IMR-90 (cell line): Measurements from ENCODE around the gene TMEM140. TPM values are rescaled to one million over a fixed set of nuclear protein-coding genes. Genes with fewer than 3 reads are reported as not detected.
A peak's percentile ranks its signal among the peaks of the same experiment; 100 is the strongest.

Source experiments
- ATAC-seq: fragments of 200-7000 bp; cut with Tn5 transposase; 2 replicates; pipeline ENCODE4 v1.9.1; 2020; ENCODE audit warnings: low read depth, mild to moderate bottlenecking, moderate library complexity
- BruUV-seq: library from RNA; stranded (reverse); fragments of 400-500 nt; replicated peaks from 2 replicates; lab custom pipeline; 2021; lab: Mats Ljungman, UMichigan
- CTCF ChIA-PET: fragments of 300-600 bp; formaldehyde crosslinking; extraction: SDS; loops from one replicate; lab custom pipeline; 2021; ENCODE audit warnings: antibody characterized with exemption; lab: Yijun Ruan, JAX
- POLR2A ChIA-PET: fragments of 300-600 bp; sonication (Branson Sonifier 250); formaldehyde crosslinking; loops from one replicate; lab custom pipeline; 2022; ENCODE audit warnings: antibody characterized with exemption; ENCODE audit not compliant: unreplicated experiment; lab: Charles Lee
- DNase-seq: peaks from one replicate; pipeline ENCODE4 v3.0.0; 2013
- H2AFZ ChIP-seq: replicated peaks from 2 replicates; pipeline ENCODE3; 2013; ENCODE audit warnings: low read length, mild to moderate bottlenecking; ENCODE audit not compliant: poor library complexity
- H2AK5ac ChIP-seq: 2 replicates; pipeline ENCODE4 v1.6.1; 2013; ENCODE audit warnings: low read depth, low read length, inconsistent platforms
- H2AK9ac ChIP-seq: replicated peaks from 2 replicates; pipeline ENCODE3; 2013; ENCODE audit warnings: mild to moderate bottlenecking, low read depth, low read length, moderate library complexity; ENCODE audit not compliant: poor library complexity
- H2BK120ac ChIP-seq: 2 replicates; pipeline ENCODE4 v1.6.1; 2013; ENCODE audit warnings: low read depth, low read length, inconsistent platforms
- H2BK15ac ChIP-seq: 3 replicates; pipeline ENCODE4 v1.6.1; 2013; ENCODE audit warnings: low read depth, low read length, inconsistent platforms
- H2BK20ac ChIP-seq: 2 replicates; pipeline ENCODE4 v1.6.1; 2013; ENCODE audit warnings: low read depth, mild to moderate bottlenecking, inconsistent platforms, low read length, moderate library complexity
- H2BK5ac ChIP-seq: 2 replicates; pipeline ENCODE4 v1.6.1; 2013; ENCODE audit warnings: mild to moderate bottlenecking, low read depth, low read length, inconsistent platforms; ENCODE audit not compliant: poor library complexity, severe bottlenecking
- H3K14ac ChIP-seq: replicated peaks from 2 replicates; pipeline ENCODE4 v1.6.1; 2013; ENCODE audit warnings: low read depth, low read length, inconsistent platforms
- H3K18ac ChIP-seq: 2 replicates; pipeline ENCODE4 v1.6.1; 2013; ENCODE audit warnings: low read depth, low read length, control low read depth
- H3K23ac ChIP-seq: 2 replicates; pipeline ENCODE4 v1.6.1; 2013; ENCODE audit warnings: low read depth, low read length, inconsistent platforms
- H3K27ac ChIP-seq: 2 replicates; pipeline ENCODE4 v1.5.1; 2013; ENCODE audit warnings: mild to moderate bottlenecking, control low read depth, low read length; ENCODE audit not compliant: insufficient read depth
- H3K27me3 ChIP-seq: 2 replicates; pipeline ENCODE4 v1.6.1; 2013; ENCODE audit warnings: low read length; ENCODE audit not compliant: control insufficient read depth, insufficient read depth
- H3K36me3 ChIP-seq: 2 replicates; pipeline ENCODE4 v1.6.1; 2013; ENCODE audit warnings: low read length, mixed read lengths; ENCODE audit not compliant: control insufficient read depth, insufficient read depth
- H3K4ac ChIP-seq: 2 replicates; pipeline ENCODE4 v1.6.1; 2013; ENCODE audit warnings: low read depth, low read length, inconsistent platforms
- H3K4me1 ChIP-seq: 2 replicates; pipeline ENCODE4 v1.6.1; 2013; ENCODE audit warnings: low read length, mixed read lengths; ENCODE audit not compliant: control insufficient read depth, insufficient read depth
- H3K4me2 ChIP-seq: 2 replicates; pipeline ENCODE4 v1.6.1; 2013; ENCODE audit warnings: low read depth, mild to moderate bottlenecking, control low read depth, low read length, moderate library complexity
- H3K4me3 ChIP-seq: 2 replicates; pipeline ENCODE4 v1.5.1; 2013; ENCODE audit warnings: low read depth, mild to moderate bottlenecking, control low read depth, low read length, moderate library complexity; ENCODE audit not compliant: insufficient read depth
- H3K56ac ChIP-seq: 2 replicates; pipeline ENCODE4 v1.6.1; 2013; ENCODE audit warnings: low read length, inconsistent platforms; ENCODE audit not compliant: insufficient read depth; ENCODE audit errors: extremely low read depth
- H3K79me1 ChIP-seq, 2 experiments: 2 replicates each; pipeline ENCODE4 v1.6.1; 2013; ENCODE audit warnings: low read length in 2 of 2, inconsistent platforms in 1 of 2, low read depth in 1 of 2
- H3K9ac ChIP-seq: 2 replicates; pipeline ENCODE4 v1.6.1; 2013; ENCODE audit warnings: low read depth, low read length, control low read depth
- H3K9me1 ChIP-seq: 2 replicates; pipeline ENCODE4 v1.6.1; 2013; ENCODE audit warnings: low read length, inconsistent platforms; ENCODE audit not compliant: insufficient read depth
- H3K9me3 ChIP-seq: 2 replicates; pipeline ENCODE4 v1.6.1; 2013; ENCODE audit warnings: low read length; ENCODE audit not compliant: control insufficient read depth, insufficient read depth
- H4K20me1 ChIP-seq: 2 replicates; pipeline ENCODE4 v1.6.1; 2013; ENCODE audit warnings: low read length, inconsistent platforms; ENCODE audit not compliant: insufficient read depth
- H4K5ac ChIP-seq: 2 replicates; pipeline ENCODE4 v1.6.1; 2013; ENCODE audit warnings: mild to moderate bottlenecking, low read depth, low read length, control low read depth
- H4K8ac ChIP-seq, 2 experiments: 2 replicates each; pipeline ENCODE4 v1.6.1; 2013; ENCODE audit warnings: low read depth in 2 of 2, low read length in 2 of 2, control low read depth in 1 of 2, inconsistent platforms in 1 of 2
- H4K91ac ChIP-seq: 2 replicates; pipeline ENCODE4 v1.6.1; 2013; ENCODE audit warnings: low read depth, low read length, inconsistent platforms; ENCODE audit not compliant: insufficient read depth
- BHLHE40 ChIP-seq: fragments of 150-350 bp; IDR thresholded peaks from 2 replicates; pipeline ENCODE4 v1.6.1; 2016; ENCODE audit warnings: mild to moderate bottlenecking, low read depth, low read length
- CHD1 ChIP-seq: IDR thresholded peaks from 2 replicates; pipeline ENCODE4 v1.6.1; 2012; ENCODE audit warnings: low read depth, low read length, improper control_type of control experiment
- ELK1 ChIP-seq: fragments of 150-350 bp; IDR thresholded peaks from 2 replicates; pipeline ENCODE4 v1.6.1; 2016; ENCODE audit warnings: low read depth, mild to moderate bottlenecking, low read length, moderate library complexity, borderline replicate concordance
- MAFK ChIP-seq: IDR thresholded peaks from 2 replicates; pipeline ENCODE4 v1.6.1; 2012; ENCODE audit warnings: low read depth, low read length, improper control_type of control experiment
- MAZ ChIP-seq: IDR thresholded peaks from 2 replicates; pipeline ENCODE4 v1.6.1; 2012; ENCODE audit warnings: low read depth, mild to moderate bottlenecking, low read length, improper control_type of control experiment, moderate library complexity, borderline replicate concordance
- MXI1 ChIP-seq: IDR thresholded peaks from 2 replicates; pipeline ENCODE4 v1.6.1; 2012; ENCODE audit warnings: low read depth, mild to moderate bottlenecking, low read length, moderate library complexity, borderline replicate concordance
- NFE2L2 ChIP-seq: fragments of 150-350 bp; IDR thresholded peaks from 2 replicates; pipeline ENCODE4 v1.6.1; 2016; ENCODE audit warnings: low read depth, mild to moderate bottlenecking, low read length
- RFX5 ChIP-seq: IDR thresholded peaks from 2 replicates; pipeline ENCODE4 v1.8.0; 2012; ENCODE audit warnings: low read depth, mild to moderate bottlenecking, low read length, moderate library complexity
- SMC3 ChIP-seq: fragments of 150-350 bp; IDR thresholded peaks from 2 replicates; pipeline ENCODE4 v1.6.1; 2016; ENCODE audit warnings: low read depth, mild to moderate bottlenecking, antibody characterized with exemption, low read length, moderate library complexity
- USF2 ChIP-seq: fragments of 150-350 bp; IDR thresholded peaks from 2 replicates; pipeline ENCODE4 v1.6.1; 2017; ENCODE audit warnings: mild to moderate bottlenecking, antibody characterized with exemption, low read length, low read depth
- WGBS, 2 experiments: methylation state at CpG; one replicate each; pipeline versions ENCODE4 v1.1.5 to v1.1.7; 2013; ENCODE audit warnings: missing lambda C conversion rate in 2 of 2; ENCODE audit not compliant: insufficient read length in 1 of 2; ENCODE audit errors: extremely low coverage in 2 of 2; 5-methylcytosine and 5-hydroxymethylcytosine counted together
- dilution Hi-C: fragments of 300-500 bp; cut with HindIII; formaldehyde crosslinking; loops from one replicate; pipeline ENCODE4 v1.14.3; 2018; ENCODE audit warnings: low sequenced_read_pairs; ENCODE audit not compliant: unreplicated experiment
- in situ Hi-C: fragments of 300-500 bp; cut with MboI; formaldehyde crosslinking; loops from 3 replicates; pipeline ENCODE4 v1.14.3; 2019; ENCODE audit warnings: low sequenced_read_pairs, inconsistent platforms, mixed read lengths
- intact Hi-C: fragments of 100-400 bp; cut with micrococcal nuclease; formaldehyde crosslinking; loops from 2 replicates; pipeline ENCODE4 v1.10.0; 2022
- polyA plus RNA-seq, 3 experiments: library from polyadenylated mRNA; depleted of rRNA; stranded (reverse); fragments of >200 nt; gene quantifications; 2 replicates each; pipeline ENCODE4 v1.2.3, GENCODE V29; 2012; ENCODE audit warnings: low replicate concordance in 1 of 3
- total RNA-seq: library from RNA; depleted of rRNA; stranded (reverse); fragments of >200 nt; gene quantifications from 2 replicates; pipeline ENCODE4 v1.2.3, GENCODE V29; 2012

The TMEM140 gene
- total and polyA plus RNA-seq, 2 of the 4 experiments (the other 2 are of a cell fraction): 0.24 to 0.72 TPM

GRCh38 chr7:135204341-135204749 is 56.5 kb downstream of the TMEM140 start:
- no peaks in the 10 kb centered on the region for H3K27me3 ChIP-seq
- no TSS peak for BruUV-seq
- peak overlapping the region; percentile 60; the same call in 1 of the 2 replicates for H3K23ac ChIP-seq
- H3K4me2 ChIP-seq: peak overlapping the region; percentile 4; the same call in 1 of the 2 replicates
- peak; percentile 84 for ATAC-seq
- H3K9ac ChIP-seq: no peak overlapping the region
- in situ Hi-C loops: no loop called here
- H3K14ac ChIP-seq: peak overlapping the region; percentile 52; the same call in 1 of the 2 replicates
- H3K4ac ChIP-seq: peak overlapping the region; percentile 50
- CTCF ChIA-PET: interaction anchor here (0.6 to 1.0 kb wide), 3 partner anchors 25 to 747 kb away, joined by 3 to 4 read pairs (median 3); no protein-coding TSS in a partner anchor
- no peak overlapping the region for H4K5ac ChIP-seq
- no peak overlapping the region for H2AK5ac ChIP-seq
- peaks cover 20% of the 10 kb centered on the region for H3K9me1 ChIP-seq
- H3K4me1 ChIP-seq: peaks cover 8% of the 10 kb centered on the region; the same call in 1 of the 2 replicates
- peak overlapping the region; percentile 34; the same call in 1 of the 2 replicates for H2BK20ac ChIP-seq
- 20% methylated on average over 3 of the region's 6 CpGs; no CpG with 5 or more reads in 1 of the 2 experiments for WGBS, 2 experiments
- H4K8ac ChIP-seq: peak overlapping the region in 1 of 2 experiments; percentile 69; a peak in 2 of 4 replicates
- no peak overlapping the region for H3K4me3 ChIP-seq
- H3K27ac ChIP-seq: peak overlapping the region; percentile 42; the same call in 1 of the 2 replicates
- no peaks in the 10 kb centered on the region for H3K9me3 ChIP-seq
- POLR2A ChIA-PET: no interaction called here
- peaks cover 5 to 24% of the 10 kb centered on the region in 2 experiments for H3K79me1 ChIP-seq
- H2AFZ ChIP-seq: peak overlapping the region; percentile 81
- TF ChIP-seq USF2 (peak; percentile 92), MAFK (peak; percentile 13; the same call in 1 of the 2 replicates), SMC3 (no peak), BHLHE40 (peak; percentile 39; the same call in 1 of the 2 replicates), MXI1 (no peak), MAZ (0 out of 2 replicates have a peak, but pooled peaks have one; percentile 22), ELK1 (no peak), RFX5 (no peak), NFE2L2 (0 out of 2 replicates have a peak, but pooled peaks have one; percentile 17), CHD1 (no peak)
- peak overlapping the region; percentile 60; the same call in 1 of the 2 replicates for H2BK120ac ChIP-seq
- no peak overlapping the region for H3K56ac ChIP-seq
- no peak overlapping the region for H3K18ac ChIP-seq
- intact Hi-C loops: no loop called here
- no peaks in the 10 kb centered on the region for H4K20me1 ChIP-seq
- dilution Hi-C loops: no loop called here
- H2BK5ac ChIP-seq: peak overlapping the region; percentile 79
- H2AK9ac ChIP-seq: no peak overlapping the region
- peaks cover 11% of the 10 kb centered on the region for H3K36me3 ChIP-seq
- DNase-seq: peak; percentile 93
- peak overlapping the region; percentile 68; the same call in 1 of the 2 replicates for H4K91ac ChIP-seq
- peak overlapping the region; percentile 62; the same call in 1 of the 3 replicates for H2BK15ac ChIP-seq
